Body of pancreas (tissue), 4 donors: ENCODE measurements around the gene CD22. TPM values are rescaled to one million over a fixed set of nuclear protein-coding genes. Genes with fewer than 3 reads are reported as not detected.

Experiments
- ATAC-seq: fragments of 150-250 bp; one replicate; pipeline ENCODE4 v1.9.1; 2016
- DNase-seq, 4 donors: peaks; one replicate each; pipeline ENCODE4 v3.0.0-alpha.2; 2019
- H3K27ac ChIP-seq, 4 donors: fragments of 200-600 bp; sonication (generic); 1 replicate in 3 of 4; 2 replicates in 1 of 4; pipeline versions ENCODE4 v1.5.1 to v1.6.1; 2016 to 2019; ENCODE audit warnings: mild to moderate bottlenecking in 1 of 4, mixed read lengths in 1 of 4, moderate library complexity in 1 of 4
- H3K27me3 ChIP-seq, 2 donors: fragments of 200-600 bp; sonication (generic); one replicate each; pipeline ENCODE4 v1.6.0; 2016; ENCODE audit warnings: mild to moderate bottlenecking in 1 of 2
- H3K36me3 ChIP-seq, 2 donors: fragments of 200-600 bp; sonication (generic); replicated peaks in 1 of 2; 2 replicates each; pipeline ENCODE4 v1.5.1; 2016; ENCODE audit warnings: low read depth in 2 of 2; ENCODE audit not compliant: insufficient read depth in 1 of 2
- H3K4me1 ChIP-seq: fragments of 200-600 bp; sonication (generic); one replicate; pipeline ENCODE4 v1.6.0; 2016
- H3K4me3 ChIP-seq, 2 donors: fragments of 200-600 bp; sonication (generic); 1 replicate in 1 of 2; 2 replicates in 1 of 2; pipeline ENCODE4 v1.5.1; 2016 to 2019
- H3K9me3 ChIP-seq, 3 donors: fragments of 200-600 bp; sonication (generic); 1 replicate in 2 of 3; 2 replicates in 1 of 3; pipeline ENCODE4 v1.5.1; 2016
- CTCF ChIP-seq, 7 experiments: fragments of 450-650 bp in 4 of 7; fragments of 200-600 bp in 3 of 7; sonication (generic) in 3 of 7; IDR thresholded peaks; one replicate each; pipeline ENCODE4 v1.5.1; 2016 to 2019; ENCODE audit warnings: antibody characterized with exemption in 7 of 7
- POLR2A ChIP-seq, 3 donors: fragments of 450-650 bp; IDR thresholded peaks; one replicate each; pipeline ENCODE4 v1.6.1; 2016; ENCODE audit warnings: antibody characterized with exemption in 3 of 3, mild to moderate bottlenecking in 2 of 3
- WGBS, 2 donors: methylation state at CpG; one replicate each; pipeline ENCODE4 v1.1.5; 2017; 5-methylcytosine and 5-hydroxymethylcytosine counted together
- intact Hi-C: fragments of 100-400 bp; cut with DNase I; formaldehyde crosslinking; loops from one replicate; pipeline ENCODE4 v1.15.1; 2023
- total RNA-seq, 2 donors: library from RNA; depleted of rRNA; stranded (reverse); fragments of >200 nt; gene quantifications; one replicate each; pipeline ENCODE4 v1.1.0, GENCODE V29; 2016

Gene CD22
- total RNA-seq, 2 donors from 2014 or later, result 0.52 to 3.0 TPM

GRCh38 chr19:35344511-35345031 is 15.6 kb downstream of the CD22 start:
- DNase-seq, result peak in 2 of 4 donors; percentile 6 to 7
- H3K27me3 ChIP-seq, result peaks cover 0 to 6% of the 10 kb centered on the region in 2 donors
- H3K4me3 ChIP-seq, result no peak overlapping the region
- TF ChIP-seq CTCF (IDR thresholded peaks at IDR 0.05) (no peak), POLR2A (IDR thresholded peaks at IDR 0.05) (no peak)
- H3K36me3 ChIP-seq, result no peaks in the 10 kb centered on the region
- ATAC-seq, result no peak
- H3K27ac ChIP-seq, result no peak overlapping the region
- intact Hi-C loops, result loop anchor here (5.0 to 10.0 kb wide), 2 partner anchors 128 to 150 kb away; partner anchors contain the start of gene KRTDAP
- 58 to 74% methylated on average over 4 to 17 of the region's 17 CpGs for whole genome bisulfite sequencing, 2 donors
- no peaks in the 10 kb centered on the region for H3K4me1 ChIP-seq
- no peaks in the 10 kb centered on the region for H3K9me3 ChIP-seq

GRCh38 chr19:35345671-35346111 is 16.7 kb downstream of the CD22 start:
- ATAC-seq, result no peak
- peak in 2 of 4 donors; percentile 1 to 6 for DNase-seq
- Histone ChIP-seq H3K27ac (no peak overlapping the region), H3K4me3 (no peak overlapping the region), H3K36me3 (no peaks in the 10 kb centered on the region), H3K9me3 (no peaks in the 10 kb centered on the region), H3K27me3 (peaks cover 0 to 6% of the 10 kb centered on the region in 2 donors), H3K4me1 (no peaks in the 10 kb centered on the region)
- TF ChIP-seq CTCF (IDR thresholded peaks at IDR 0.05) (no peak), POLR2A (IDR thresholded peaks at IDR 0.05) (no peak)
- 48 to 57% methylated on average over 9 to 11 of the region's 11 CpGs for WGBS, 2 donors
- intact Hi-C loops, result loop anchor here (5.0 to 10.0 kb wide), 2 partner anchors 127 to 149 kb away; partner anchors contain the start of gene KRTDAP

GRCh38 chr19:35346193-35347052 is 17.4 kb downstream of the CD22 start:
- intact Hi-C loops, result loop anchor here (5.0 to 10.0 kb wide), 2 partner anchors 126 to 148 kb away; partner anchors contain the start of gene KRTDAP
- 53 to 59% methylated on average over 23 to 28 of the region's 28 CpGs for WGBS, 2 donors
- TF ChIP-seq POLR2A (IDR thresholded peaks at IDR 0.05) (no peak), CTCF (IDR thresholded peaks at IDR 0.05) (no peak)
- no peaks in the 10 kb centered on the region for H3K9me3 ChIP-seq
- peaks cover 0 to 6% of the 10 kb centered on the region in 2 donors for H3K27me3 ChIP-seq
- DNase-seq, result peak in 2 of 4 donors; percentile 10 to 14
- H3K36me3 ChIP-seq, result no peaks in the 10 kb centered on the region
- no peak overlapping the region for H3K27ac ChIP-seq
- no peak for ATAC-seq
- no peak overlapping the region for H3K4me3 ChIP-seq
- no peaks in the 10 kb centered on the region for H3K4me1 ChIP-seq

- WGBS, 2 donors, result 52 to 56% methylated on average over 18 of the region's 18 CpGs
- ATAC-seq, result no peak
- no peak for TF ChIP-seq POLR2A (IDR thresholded peaks at IDR 0.05)
- TF ChIP-seq CTCF (IDR thresholded peaks at IDR 0.05), result no peak
- peaks cover 0 to 6% of the 10 kb centered on the region in 2 donors for H3K27me3 ChIP-seq
- peak in 2 of 4 donors; percentile 7 to 68 for DNase-seq
- H3K4me1 ChIP-seq, result no peaks in the 10 kb centered on the region
- H3K9me3 ChIP-seq, result no peaks in the 10 kb centered on the region
- peak within 1 kb of the TSS in 1 of 4 donors; percentile 14 for H3K27ac ChIP-seq
- no peaks in the 10 kb centered on the region for H3K36me3 ChIP-seq
- intact Hi-C loops, result loop anchor here (5.0 to 10.0 kb wide), 2 partner anchors 125 to 147 kb away; partner anchors contain the start of gene KRTDAP
- H3K4me3 ChIP-seq, result no peak within 1 kb of the TSS
Observed at GRCh38 chr19:35347171-35347929, 18.4 kb downstream of the CD22 start, which contains the start of gene FFAR1. Gene FFAR1, plus strand, starts transcription at chr19:35347902. Its CDS starts 3,650 bp downstream, at chr19:35351552.
